Left hindlimb (tissue), 1 donor: Measurements from ENCODE around the gene GNB1.

ENCODE experiments used
- DNase-seq: peaks from one replicate; pipeline ENCODE4 v3.0.0-alpha.2; 2018

Gene GNB1

GRCh38 chr1:1817221-1817620 is 73.7 kb downstream of the GNB1 start:
- DNase-seq, result no peak

DNA sequence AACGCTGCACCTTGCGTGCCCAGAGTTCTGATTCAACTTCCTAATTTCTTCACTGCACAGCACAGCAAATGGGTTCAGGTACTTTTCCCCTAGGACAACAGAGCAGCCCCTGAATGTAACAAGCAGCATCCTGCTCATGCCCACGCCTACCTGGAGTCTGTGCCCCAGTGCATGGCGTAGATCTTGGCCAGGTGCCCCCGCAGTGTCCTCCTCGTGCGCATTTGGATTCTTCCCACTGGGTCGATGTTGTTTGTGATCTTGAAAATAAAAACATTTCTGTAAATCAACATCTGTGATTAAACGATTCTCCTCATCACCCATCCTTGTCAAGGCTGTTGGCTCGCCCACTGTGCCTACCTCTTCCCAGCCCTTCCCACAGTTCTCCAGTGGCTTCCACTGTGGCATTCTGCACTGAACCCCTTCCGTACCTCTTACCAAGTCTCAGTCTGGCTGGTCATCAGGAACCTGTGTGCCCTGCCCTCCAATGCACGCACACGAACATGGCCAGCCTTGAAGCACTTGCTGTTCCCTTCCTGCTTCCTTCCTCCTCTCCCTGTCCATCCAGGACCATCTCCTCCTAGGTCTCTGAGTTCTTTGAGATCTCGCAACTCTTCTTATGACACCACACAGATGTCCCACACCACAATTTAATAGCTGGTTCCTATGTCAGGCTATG is 75.1 kb downstream of the GNB1 start:
- DNase-seq, result no peak

DNA sequence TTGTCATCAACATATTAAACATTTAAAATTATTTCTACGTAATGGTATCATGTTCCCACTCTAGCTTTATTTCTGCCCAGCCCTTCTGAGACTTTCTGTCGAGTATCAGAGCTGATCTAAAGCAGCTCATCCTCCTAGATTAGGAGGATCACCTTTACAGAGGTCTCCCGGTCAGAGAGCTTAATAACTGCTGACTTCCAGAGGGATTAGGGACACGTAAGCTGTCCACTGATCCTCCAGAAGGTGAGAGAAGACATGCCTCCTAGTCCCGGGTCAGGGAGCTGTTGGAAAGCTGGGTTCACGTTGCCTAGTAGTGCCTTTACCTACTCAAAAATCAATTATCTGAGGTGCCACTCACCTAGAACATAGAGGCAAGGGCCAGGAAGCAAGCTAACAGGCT is 81.4 kb downstream of the GNB1 start:
- no peak for DNase-seq

GRCh38 chr1:1808206-1808605 is 82.7 kb downstream of the GNB1 start:
- DNase-seq, result no peak

- no peak for DNase-seq
Measured at GRCh38 chr1:1806890-1807289, 84.0 kb downstream of the GNB1 start.

DNA sequence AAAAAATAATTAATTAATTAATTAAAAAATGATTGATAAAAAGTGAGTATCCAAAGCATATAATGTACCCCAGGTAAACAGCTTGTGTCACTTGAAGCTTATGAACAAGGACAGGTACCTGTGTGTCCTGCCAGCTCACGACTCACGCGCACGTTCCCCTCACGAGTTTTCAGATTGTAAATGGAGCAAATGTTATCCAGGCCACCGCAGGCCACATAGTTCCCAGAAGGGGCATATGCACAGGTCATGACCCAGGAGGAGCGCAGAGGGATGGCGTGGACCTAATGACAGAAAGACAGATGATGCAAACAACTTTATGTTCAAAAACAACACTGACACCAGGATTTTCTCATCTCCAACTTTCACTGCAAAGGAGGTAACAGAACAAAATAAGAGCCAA is 86.6 kb downstream of the GNB1 start:
- DNase-seq, result no peak

DNA sequence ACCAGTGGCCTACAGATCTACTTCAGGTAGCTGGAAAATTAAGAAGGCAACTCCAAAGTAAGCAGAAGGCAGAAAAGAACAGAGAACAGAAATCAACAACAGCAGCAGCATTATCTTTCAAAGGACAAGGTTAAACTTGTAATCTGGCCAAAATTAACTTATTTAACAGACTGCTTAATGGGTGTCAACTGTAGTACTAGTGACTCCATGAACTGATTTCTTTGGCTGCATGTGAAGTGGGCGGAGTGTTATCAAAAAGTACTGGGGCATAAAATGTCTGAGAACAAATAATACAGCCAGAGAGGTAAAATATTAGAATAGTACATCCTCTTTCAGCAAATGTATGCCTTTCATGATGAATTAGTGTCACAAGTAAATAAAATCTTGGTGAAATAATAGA is 88.0 kb downstream of the GNB1 start:
- no peak for DNase-seq

DNA sequence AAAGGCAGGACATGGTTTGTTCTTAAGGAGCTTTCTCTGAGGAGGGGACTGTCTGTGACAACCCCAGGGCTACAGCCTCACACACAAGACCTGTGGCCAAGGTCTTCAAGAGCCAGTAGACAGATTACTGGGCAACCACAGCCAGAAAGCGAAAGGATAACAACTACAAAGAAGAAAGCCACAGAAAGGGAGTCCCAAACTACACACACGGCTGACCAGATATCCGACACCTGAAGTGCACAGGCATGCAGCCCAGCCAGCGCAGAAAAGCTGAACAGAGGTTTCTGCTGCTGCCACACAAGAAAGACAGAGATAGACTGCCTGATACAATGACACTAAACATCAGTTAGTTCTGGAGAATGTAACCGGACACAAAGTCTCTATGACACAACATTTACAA is 91.2 kb downstream of the GNB1 start:
- DNase-seq, result no peak

DNA sequence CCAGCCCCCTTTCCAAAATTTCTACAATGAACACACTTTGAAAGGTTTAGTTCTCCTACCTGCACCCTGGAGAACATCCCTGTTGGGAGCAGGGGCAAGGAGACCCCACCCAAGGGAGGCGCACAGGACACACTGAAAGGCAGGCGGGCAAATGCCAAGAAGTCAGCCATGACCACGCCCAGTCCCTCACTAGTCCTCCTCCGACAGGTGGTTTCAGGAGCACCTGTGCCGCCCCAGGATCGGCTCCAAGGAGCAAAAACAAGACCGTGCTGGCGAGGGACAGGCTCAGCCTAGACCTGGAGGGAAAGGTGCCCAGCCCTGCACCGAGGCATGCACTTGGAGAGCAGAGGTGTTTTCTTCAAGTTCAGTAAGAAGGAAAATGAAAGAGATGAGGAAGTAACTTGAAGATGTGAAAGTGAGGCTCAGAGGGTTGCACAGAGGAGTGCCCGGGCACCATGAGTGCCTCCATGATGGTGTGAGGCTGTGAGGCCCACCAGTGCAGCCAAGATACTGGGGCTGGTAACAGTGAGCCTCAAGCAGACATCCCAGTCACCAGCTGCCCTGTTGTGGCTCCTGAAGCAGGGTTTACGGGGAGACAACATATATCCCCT is 93.1 kb downstream of the GNB1 start:
- DNase-seq, result no peak

DNA sequence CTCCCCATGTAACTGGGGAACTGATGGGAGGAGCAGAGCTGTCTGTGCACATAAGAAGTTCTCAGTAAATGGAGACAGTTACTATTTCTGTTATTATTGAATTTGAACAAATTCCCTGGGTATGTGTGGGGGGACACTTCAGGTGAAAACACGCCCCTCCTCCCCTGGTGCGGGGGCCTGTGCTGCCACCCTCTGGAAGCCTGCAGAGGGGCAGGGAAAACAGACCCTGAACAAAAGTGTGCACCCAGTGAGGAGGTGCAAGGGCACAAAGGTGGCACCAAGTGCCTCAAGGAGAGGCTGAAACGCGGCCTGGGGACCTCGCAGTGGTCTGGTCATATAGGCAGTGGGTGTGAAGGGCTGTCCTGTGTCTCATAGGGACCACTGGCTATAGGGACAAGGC is 94.4 kb downstream of the GNB1 start:
- no peak for DNase-seq

DNA sequence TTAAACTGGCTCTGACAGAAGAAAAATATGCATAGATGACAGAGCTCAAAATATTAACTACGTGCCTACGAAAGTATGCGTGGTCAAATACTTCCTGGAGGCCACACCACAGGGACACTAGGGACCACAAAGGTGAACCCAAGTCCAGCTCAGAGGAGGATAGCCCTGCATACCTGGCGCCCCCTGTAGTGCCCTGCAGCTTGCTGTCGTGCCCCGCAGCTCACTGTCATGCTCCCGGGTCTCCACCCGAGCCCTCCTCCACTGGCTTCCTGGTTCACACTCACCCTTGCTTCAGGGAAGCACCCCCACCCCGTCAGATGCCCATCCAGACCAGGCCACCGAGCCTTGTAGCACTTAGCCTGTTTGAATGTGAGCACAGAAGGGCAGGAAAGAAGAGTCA is 95.9 kb downstream of the GNB1 start:
- no peak for DNase-seq

DNA sequence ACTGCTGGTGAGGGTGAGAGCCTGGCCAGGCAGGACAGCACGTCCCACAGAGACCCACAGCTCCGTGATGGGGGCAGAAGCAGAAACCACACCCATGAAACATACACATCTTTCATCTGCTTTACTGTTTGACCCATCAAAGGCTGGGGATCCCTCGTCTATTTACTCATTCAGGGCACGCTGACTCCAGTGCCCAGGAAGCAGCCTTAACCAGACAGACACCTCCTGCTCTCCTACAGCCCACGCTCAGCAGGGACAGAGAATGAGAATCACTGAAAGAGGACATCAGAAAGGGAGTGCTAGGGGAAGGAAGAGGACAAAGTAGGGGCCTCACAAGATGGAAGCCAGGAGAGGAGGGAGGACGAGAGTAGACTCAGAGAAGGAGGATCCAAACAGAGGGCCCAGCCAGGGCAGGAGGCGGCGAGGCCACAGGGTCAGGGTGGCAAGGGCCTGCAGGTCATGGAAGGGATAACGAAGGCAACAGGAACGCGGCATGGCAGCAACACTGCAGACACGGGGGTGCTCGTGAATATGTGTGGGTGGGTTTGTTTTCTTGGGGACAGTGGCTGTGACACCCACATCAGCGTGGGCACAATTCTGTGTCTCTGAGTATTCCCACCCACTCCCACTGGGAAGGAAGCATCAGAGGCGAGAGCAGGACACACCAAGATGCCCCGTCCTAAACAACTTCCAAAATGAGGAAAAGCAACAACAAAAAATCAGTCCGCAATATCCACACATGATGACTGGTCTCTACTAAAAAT is 97.2 kb downstream of the GNB1 start:
- DNase-seq, result no peak

DNA sequence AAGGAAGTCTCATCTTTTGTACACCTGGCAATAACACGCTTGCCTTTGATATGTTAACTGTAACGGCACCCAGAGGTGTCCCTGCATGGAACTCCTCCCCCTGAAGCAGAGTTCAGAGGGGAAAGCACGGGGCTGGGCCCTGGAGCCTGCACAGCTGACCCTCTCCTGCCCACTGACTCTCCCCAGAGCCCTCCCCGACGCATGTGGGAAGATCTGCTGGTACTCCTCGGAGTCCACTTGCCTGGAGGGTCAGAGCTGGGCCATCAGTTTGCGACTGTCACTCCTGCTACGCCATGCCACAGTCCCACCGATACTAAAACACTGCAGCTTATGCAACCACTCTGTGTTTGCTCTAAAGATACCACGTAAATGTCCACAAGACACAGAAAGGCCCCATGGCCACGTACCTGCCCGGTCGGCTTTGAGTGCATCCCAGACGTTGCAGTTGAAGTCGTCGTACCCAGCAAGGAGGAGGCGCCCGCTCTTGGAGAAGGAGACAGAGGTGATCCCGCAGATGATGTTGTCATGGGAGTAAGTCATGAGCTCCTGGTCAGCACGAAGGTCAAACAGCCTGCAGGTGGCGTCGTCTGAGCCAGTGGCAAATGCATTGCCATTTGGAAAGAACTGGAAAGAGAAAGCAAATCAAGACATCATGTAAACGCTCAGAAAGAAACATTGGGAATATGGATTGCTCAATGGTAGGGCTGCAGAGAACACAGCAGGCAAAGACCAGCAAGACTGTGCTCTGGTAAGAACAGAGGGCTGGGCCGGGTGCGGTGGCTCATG is 102.0 kb downstream of the GNB1 start:
- DNase-seq, result no peak

GRCh38 chr1:1788136-1788535 is 102.8 kb downstream of the GNB1 start:
- no peak for DNase-seq

- DNase-seq, result no peak
Measured at GRCh38 chr1:1786836-1787605, 103.9 kb downstream of the GNB1 start.

- no peak for DNase-seq
Measured at GRCh38 chr1:1785666-1786065, 105.2 kb downstream of the GNB1 start.

DNA sequence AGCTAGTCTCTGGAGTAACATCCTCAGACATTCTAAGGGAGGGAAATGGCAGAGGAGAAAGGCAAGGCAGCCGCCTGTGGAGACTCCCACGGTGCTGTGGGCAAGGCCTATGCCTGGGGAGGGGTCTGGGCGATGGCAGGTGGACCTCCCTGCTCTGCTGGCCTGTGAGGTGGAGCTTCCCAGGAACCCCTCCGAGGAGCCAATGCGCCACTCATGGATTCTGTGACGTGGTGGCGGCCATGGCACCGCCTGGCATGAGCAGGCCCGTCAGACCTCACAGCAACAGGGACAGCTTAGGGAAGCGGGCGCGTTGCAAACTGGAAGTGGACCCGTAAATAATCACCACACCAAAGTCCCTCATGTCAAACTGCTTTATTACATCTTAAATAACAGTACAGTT is 106.0 kb downstream of the GNB1 start:
- no peak for DNase-seq

- no peak for DNase-seq
Measured at GRCh38 chr1:1783320-1783719, 107.6 kb downstream of the GNB1 start.

DNA sequence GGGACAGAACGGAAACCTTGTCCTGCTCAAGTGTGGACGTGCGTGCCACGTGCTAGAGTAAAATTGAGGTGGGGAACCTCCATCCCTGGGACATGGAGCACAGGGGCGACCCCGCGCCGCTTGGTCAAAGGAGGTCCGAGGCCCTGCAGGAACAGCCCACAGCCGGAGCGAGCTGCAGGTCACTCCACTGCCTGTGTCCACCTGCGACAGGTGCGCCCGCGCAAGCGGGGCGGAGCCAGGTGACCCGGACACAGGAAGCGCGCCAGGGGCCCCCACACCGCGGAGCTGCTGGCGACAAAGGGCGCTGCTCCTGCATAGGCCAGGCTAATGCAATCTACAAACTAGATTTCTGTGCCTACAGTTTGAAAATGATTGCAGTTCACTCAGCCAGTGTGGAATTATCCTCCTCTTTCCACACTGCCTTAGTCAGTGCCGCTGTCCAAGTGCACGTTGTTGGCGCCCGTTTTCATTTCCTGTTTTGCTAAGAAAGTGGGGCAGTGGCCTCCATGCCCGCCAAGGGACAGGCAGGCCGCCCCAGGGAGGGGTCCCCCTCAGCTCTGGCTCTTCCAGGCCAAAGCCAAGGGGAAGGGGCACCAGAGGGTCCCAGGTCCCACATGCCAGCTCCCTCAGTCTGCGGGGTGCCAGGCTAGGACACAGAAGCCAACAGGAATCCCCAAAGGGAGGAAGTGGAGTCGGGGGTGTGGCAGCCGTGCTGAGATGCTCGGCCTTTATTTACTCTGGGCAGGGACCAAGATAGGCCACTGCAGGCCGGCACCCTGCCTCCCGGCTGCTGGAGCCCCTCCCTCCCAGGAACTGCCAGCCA is 108.3 kb downstream of the GNB1 start:
- peak; percentile 66 for DNase-seq

DNA sequence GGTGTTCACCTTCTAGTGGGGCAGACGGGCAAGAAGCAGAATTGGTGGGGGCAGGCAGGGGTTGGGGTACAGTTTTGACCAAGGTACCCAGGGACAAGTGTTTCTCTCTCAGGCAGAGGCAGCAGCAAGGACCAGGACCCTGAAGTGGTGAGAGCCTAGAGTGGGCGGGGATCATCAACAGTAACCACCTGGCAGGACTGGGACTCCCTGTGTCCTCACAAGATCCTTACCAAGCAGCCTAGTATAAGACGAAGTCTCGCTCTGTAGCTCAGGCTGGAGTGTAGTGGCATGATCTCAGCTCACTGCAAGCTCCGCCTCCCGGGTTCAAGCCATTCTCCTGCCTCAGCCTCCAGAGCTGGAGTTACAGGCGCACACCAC is 109.4 kb downstream of the GNB1 start:
- DNase-seq, result no peak

- DNase-seq, result no peak
Measured at GRCh38 chr1:1780598-1781525, 110.0 kb downstream of the GNB1 start.
